Parietal lobe (tissue), 2 donors: Measurements from ENCODE around the gene CYBC1. TPM values are rescaled to one million over a fixed set of nuclear protein-coding genes. Genes with fewer than 3 reads are reported as not detected.

Experiments used
- small RNA-seq: library from RNA; depleted of rRNA; stranded (forward); fragments of <200 nt; gene quantifications from one replicate; pipeline ENCODE3, GENCODE V24; 2014; ENCODE audit warnings: low replicate concordance
- total RNA-seq: library from RNA; depleted of rRNA; stranded (reverse); fragments of >200 nt; gene quantifications from one replicate; pipeline ENCODE4 v1.2.3, GENCODE V29; 2014

CYBC1 gene
- 35.4 TPM for total RNA-seq

DNA sequence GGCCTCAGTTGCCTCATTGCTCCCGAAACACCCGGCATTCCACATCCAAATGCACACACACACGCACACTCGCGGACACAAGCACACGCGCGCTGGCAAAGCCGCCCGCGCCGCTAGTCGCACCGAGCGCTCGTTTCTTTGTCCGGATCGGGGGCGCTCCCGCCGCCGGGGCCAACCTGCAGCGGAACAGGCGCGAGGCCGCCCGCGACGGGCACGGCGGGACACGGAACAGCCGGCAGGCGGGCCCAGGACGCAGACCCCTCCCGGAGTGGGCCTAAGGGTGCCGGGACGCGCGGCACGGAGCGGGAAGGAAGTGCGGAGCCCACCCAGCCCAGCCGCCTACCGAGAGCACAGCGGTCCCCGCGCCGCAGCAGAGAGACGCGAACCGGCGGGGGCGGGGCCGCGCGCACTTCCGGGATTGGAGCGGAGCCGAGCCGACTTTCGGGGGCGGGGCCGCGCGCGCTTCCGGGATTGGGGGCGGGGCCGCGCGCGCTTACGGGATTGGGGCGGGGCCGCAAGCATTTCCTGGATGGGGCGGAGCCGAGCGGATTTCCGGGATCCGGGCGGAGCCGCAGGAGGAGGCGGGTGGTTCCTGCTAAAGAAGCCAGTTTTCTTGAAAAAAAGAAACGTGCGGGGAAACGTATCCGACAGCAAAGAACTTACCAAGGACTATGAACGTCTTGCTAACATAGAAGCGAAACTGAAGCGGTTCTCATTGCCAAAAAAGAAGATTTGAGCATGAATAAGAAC, at the start of gene CYBC1:
Gene CYBC1, minus strand, starts transcription at position 396 of the 750 bp plus-strand sequence. CDS start 1,498 bp downstream, outside the sequence.

DNA sequence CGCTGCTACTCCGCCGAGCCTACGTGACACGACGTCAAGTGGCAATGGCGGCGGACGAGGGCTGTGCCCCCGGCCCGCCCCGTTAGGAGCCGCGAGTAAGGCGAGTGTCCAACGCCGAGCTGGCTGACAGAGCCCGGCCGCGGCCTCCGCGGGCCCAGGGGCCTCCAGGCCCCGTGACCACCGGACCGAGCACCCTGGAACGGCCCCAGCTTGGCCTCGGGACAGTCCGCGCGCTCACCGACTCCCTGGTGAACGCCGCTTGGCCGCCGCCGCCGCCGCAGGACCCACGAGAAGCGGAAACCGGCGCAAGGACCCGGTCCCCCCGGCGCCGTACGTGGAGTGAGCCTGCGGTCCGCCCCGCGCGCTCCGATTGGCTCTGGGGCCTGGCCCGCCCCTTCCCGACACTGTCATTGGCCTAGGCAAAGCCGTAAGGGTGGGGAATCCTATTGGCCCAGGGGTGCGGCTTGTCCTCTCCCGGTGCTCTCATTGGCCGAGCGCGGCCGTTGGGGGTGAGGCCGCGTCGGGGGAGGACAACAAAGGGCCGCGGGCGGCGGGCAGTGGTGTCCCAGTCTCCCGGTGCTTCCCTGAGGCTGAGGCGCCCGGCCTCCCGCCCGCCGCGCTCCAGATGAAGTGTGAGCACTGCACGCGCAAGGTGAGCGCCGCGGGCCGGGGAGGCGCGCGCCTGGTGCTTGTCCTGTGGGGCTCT, 7.8 kb upstream of the CYBC1 start, which contains the start of gene NARF:
Gene NARF, plus strand, starts transcription at position 563 of the 706 bp plus-strand sequence. Its CDS starts 63 bp downstream, at position 626.

DNA sequence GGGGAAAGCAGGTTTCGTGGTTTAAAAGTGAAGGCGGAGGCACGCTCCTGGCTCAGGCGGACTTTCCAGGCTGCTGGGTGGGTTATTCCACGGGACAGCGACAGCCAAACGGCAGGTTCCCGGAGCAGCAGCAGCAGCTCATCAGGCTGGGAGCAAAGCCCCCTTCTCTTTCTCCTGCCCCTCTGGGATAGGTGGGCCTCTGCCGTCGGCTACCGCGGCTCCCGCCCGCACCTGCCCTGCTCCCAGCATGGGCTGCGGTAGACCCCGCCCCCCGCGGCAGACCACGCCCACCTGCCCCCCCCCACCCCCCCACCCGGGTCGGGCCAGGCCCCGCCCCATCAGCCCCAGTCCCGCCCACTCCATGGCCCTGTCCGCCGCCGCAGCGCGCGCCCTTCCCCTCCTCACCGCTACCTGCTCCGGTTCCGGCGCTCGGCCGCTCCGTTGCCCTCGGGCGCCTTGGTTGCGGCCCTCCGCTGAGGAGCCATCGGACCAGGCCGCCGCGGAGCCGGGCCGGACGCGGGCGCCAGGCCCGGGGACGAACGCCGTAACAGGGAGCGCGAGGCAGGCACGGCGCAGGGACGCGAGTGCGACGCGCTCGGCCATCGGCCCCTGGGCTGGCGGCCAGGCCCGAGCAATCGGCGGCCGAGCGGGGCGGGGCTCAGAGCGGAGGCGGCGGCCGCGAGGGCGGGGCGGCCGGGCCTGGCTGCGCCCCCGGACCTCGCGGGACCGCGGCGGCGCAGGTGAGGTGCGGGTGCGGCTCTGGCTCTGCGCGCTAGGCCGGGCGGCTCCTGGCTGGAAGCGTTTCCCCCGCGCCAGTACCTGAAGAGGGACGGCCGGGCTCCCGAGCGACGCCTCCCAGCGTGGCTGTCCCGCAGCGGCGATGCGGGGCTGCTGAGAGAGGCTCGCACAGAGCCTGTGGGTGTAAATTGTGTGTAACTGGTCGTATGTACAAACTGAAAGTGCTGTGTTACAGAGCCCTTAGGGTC, 32.3 kb downstream of the CYBC1 start, which contains the start of the genes HEXD and OGFOD3:
Gene HEXD, plus strand, starts transcription at position 347 of the 986 bp plus-strand sequence. CDS start 1,453 bp downstream, outside the sequence.
Gene OGFOD3, minus strand, starts transcription at position 586 of the 986 bp plus-strand sequence. Its CDS starts 101 bp downstream, at position 485.

Small RNAs within 50 kb of the gene (small RNA-seq; reads per million reads assigned to genes)
- not detected for gene RF00019

Other genes starting within 250 kb of the CYBC1 start
- 72.0 TPM for gene CCDC57, start 237.9 kb downstream of the CYBC1 start, total RNA-seq
- gene SLC16A3, start 221.7 kb downstream of the CYBC1 start, total RNA-seq: 2.8 TPM
- 42.3 TPM for gene CSNK1D, start 177.1 kb downstream of the CYBC1 start, total RNA-seq
- not detected for gene CD7, start 133.1 kb downstream of the CYBC1 start, total RNA-seq
- not detected for gene SECTM1, start 117.0 kb downstream of the CYBC1 start, total RNA-seq
- not detected for gene TEX19, start 91.5 kb downstream of the CYBC1 start, total RNA-seq
- not detected for gene UTS2R, start 79.0 kb downstream of the CYBC1 start, total RNA-seq
- gene HEXD, start 32.4 kb downstream of the CYBC1 start, total RNA-seq: 31.9 TPM
- 16.6 TPM for gene OGFOD3, start 32.2 kb downstream of the CYBC1 start, total RNA-seq
- 78.6 TPM for gene NARF, start 8.0 kb upstream of the CYBC1 start, total RNA-seq
- gene FOXK2, start 69.0 kb upstream of the CYBC1 start, total RNA-seq: 64.5 TPM
- gene WDR45B, start 197.7 kb upstream of the CYBC1 start, total RNA-seq: 57.9 TPM
- gene RAB40B, start 247.9 kb upstream of the CYBC1 start, total RNA-seq: 16.3 TPM